Jurkat, Clone E6-1 (cell line): ENCODE results near the gene NTRK3. TPM values are rescaled to one million over a fixed set of nuclear protein-coding genes. Genes with fewer than 3 reads are reported as not detected.

ENCODE experiments used
- DNase-seq: peaks from one replicate; pipeline ENCODE4 v3.0.0-alpha.2; 2011; ENCODE audit warnings: low read depth, low spot score
- H3K4me3 ChIP-seq: 2 replicates; pipeline ENCODE4 v1.5.1; 2011; ENCODE audit warnings: mild to moderate bottlenecking, low read length, control low read depth, moderate library complexity
- polyA plus RNA-seq: library from polyadenylated mRNA; unstranded; fragments of >200 nt; gene quantifications from one replicate; pipeline ENCODE4 v1.2.1, GENCODE V29; 2012; ENCODE audit warnings: missing spikeins; ENCODE audit not compliant: insufficient read length, insufficient read depth

Gene NTRK3
- 15.1 TPM for polyA plus RNA-seq

- DNase-seq: peak; percentile 21
- peak within 1 kb of the TSS; percentile 51 for H3K4me3 ChIP-seq
Observed at GRCh38 chr15:88256279-88257230, at the start of gene NTRK3. NTRK3 (minus strand) TSS chr15:88256739; CDS start chr15:88256153, 586 bp downstream.

GRCh38 chr15:88303395-88303794 lies 46.9 kb upstream of the NTRK3 start:
- no peak overlapping the region for H3K4me3 ChIP-seq
- DNase-seq: no peak

- no peak overlapping the region for H3K4me3 ChIP-seq
- no peak for DNase-seq
Observed at GRCh38 chr15:88302373-88302772, 45.8 kb upstream of the NTRK3 start.

DNA sequence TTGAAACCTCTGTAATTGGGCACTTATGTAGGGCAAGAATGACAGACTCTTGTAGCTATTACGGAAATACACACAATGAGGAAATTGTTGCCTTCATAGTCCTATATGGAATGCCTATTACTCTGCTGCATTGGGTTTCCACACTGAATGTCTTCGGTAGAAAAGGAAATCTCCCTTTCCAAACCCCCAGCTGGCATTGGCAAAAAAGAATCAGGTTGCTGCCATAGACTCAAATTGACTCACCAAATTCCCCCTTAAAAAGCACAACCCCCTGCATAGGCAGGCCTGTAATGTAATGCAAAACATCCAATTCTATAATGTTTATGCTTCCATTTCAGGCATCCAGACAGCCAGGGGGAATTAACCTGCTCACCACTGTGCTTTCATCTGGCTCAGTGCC lies 44.8 kb upstream of the NTRK3 start:
- H3K4me3 ChIP-seq: no peak overlapping the region

DNA sequence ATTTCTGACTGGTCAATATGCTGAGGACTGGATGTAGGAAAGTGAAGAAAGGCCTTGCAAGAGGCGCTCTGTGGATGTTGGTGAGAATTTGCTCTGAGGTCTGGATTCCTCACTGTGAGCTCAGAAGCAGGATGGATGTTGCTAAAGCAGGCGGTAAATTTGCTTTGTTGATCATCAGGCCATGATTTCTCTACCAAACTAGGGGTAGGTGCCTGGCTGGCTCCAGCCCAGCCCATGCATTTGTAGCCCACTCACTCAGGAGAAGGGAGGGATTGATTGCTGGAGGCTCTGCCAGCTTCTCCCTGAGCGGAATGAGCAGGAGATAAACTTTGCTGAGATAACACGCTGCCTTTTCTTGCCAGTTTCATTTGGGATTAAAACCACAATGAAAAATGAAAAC lies 44.3 kb upstream of the NTRK3 start:
- DNase-seq: no peak
- H3K4me3 ChIP-seq: no peak overlapping the region

More for the DNA sequence above, 44.8 kb upstream of the NTRK3 start:
- no peak for DNase-seq

DNA sequence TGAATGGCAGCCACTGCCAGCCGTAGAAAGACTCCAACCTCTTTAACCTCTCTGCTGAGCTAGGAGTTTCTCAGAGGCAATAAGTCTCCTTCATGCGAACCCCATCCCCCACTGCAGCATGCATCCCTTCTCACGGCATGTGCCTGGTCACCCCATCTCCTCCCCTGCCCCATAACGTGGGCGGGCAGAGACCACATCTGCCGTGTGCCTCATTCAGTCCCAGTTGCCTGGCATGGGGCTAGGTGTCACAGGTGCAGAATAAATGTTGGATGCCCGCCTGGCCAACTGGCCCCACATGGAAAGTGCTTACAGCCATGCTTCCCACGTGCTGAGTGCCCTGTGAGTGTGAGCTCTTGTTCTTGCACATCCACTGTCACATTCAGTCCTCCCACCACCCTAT lies 43.5 kb upstream of the NTRK3 start:
- DNase-seq: no peak
- H3K4me3 ChIP-seq: no peak overlapping the region

DNA sequence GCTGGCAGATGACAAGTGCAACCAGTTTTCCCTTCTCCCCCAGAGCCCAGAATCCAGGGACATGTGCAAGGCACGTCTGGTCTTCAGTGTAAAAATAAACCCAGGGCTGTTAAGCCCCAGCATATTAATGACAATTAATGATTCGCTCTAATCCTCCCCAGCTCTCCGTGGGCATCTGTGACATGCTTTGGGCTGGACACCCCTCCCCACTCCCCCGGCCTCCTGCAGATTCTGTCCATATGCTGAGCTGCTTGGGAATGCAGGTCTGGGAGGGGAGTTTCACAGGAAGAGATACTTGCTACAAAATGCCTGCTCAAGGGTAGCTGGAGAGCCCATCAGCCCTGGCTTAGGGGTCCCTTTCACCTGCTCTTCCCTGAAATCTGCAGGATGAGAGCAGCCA lies 43.0 kb upstream of the NTRK3 start:
- DNase-seq: no peak
- no peak overlapping the region for H3K4me3 ChIP-seq

- no peak overlapping the region for H3K4me3 ChIP-seq
- DNase-seq: no peak
Observed at GRCh38 chr15:88288661-88289060, 32.1 kb upstream of the NTRK3 start.

DNA sequence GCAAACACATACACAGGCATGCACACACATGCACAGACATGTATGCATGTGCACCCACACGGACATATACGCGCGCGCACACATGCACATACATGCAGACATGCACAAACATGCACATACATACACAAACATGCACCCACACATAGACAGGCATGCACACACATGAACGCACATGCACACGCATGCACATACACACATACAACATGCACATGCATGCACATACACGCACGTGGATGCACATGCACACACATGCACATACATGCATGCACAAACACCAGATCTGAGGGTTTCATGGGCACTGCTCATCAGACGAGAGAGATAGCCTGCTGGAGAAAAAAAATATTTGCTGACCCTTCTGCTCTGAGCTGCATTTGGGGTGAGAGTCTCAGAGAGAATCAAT lies 31.7 kb upstream of the NTRK3 start:
- H3K4me3 ChIP-seq: no peak overlapping the region
- no peak for DNase-seq

- no peak overlapping the region for H3K4me3 ChIP-seq
- no peak for DNase-seq
Observed at GRCh38 chr15:88284318-88284998, 27.9 kb upstream of the NTRK3 start.

DNA sequence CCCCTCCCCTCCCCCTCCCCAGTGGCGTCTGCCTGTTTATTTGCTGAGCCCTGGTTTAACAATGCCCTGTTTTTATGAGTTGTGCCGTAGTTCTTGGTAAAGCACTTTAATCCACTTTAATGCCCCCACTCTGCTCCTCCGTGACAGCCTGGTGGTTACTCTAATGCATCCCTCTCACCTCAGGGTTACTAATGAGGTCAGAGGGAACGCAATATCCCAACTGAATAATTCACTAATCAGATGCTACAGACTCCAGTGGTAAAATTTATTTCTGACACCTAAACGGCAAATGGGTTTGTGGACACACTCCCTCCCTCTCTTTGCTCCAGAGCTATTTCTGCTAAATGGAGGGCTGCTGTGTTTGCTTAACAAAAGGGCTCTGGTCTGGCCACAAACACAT lies 26.1 kb upstream of the NTRK3 start:
- H3K4me3 ChIP-seq: no peak overlapping the region
- DNase-seq: no peak

DNA sequence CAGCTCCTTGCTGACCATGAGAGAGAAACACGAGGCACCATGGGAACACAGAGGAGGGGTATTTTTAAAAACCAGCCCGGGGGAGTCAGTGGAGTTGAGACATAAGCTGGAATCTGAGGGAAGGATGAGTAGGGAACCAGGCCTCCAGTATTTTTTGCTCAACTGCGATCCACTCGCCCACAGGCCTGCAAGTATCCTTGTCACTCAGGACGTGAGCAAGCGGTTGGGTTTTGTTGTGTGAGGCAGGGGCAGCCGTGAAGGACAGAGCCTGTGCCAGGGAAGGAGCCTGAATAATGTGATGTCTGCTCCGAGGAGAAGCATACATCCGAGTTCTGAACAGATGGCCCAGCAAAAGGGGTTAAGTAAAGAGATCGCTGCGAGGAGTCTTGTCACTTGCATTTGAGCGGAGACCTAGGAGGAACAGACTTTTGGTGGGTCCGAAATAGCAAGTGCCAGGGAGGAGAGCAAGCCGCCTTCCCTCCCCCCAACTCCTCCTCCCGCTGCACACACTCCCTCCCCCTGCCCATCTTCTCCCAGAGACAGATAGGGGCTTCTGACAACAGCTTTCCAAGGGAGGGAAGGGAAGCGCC lies 20.4 kb upstream of the NTRK3 start:
- DNase-seq: no peak
- no peak overlapping the region for H3K4me3 ChIP-seq

DNA sequence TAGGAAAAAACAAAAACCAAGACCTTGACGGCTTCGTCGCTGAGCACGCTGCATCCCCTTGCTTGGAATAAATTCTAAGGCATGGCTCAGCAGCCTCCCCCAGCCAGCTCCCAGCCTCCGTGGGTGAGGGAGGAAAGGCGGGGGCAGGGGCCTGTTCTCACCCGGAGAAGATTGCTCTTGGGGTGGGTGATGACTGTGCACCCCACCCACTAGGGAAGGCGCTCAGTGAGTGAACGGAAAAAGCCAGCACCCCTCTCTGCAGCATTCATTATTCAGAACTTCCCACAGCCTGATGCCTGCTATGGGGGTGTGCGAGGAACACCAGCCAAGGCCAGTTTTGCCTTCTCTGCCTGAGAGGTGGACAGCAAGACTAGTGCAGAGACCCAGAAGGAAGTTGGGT lies 19.3 kb upstream of the NTRK3 start:
- H3K4me3 ChIP-seq: no peak overlapping the region
- DNase-seq: no peak

- DNase-seq: peak; percentile 46
- no peak overlapping the region for H3K4me3 ChIP-seq
Observed at GRCh38 chr15:88274553-88275460, 18.3 kb upstream of the NTRK3 start.

- DNase-seq: no peak
- no peak overlapping the region for H3K4me3 ChIP-seq
Observed at GRCh38 chr15:88272421-88272820, 15.9 kb upstream of the NTRK3 start.

DNA sequence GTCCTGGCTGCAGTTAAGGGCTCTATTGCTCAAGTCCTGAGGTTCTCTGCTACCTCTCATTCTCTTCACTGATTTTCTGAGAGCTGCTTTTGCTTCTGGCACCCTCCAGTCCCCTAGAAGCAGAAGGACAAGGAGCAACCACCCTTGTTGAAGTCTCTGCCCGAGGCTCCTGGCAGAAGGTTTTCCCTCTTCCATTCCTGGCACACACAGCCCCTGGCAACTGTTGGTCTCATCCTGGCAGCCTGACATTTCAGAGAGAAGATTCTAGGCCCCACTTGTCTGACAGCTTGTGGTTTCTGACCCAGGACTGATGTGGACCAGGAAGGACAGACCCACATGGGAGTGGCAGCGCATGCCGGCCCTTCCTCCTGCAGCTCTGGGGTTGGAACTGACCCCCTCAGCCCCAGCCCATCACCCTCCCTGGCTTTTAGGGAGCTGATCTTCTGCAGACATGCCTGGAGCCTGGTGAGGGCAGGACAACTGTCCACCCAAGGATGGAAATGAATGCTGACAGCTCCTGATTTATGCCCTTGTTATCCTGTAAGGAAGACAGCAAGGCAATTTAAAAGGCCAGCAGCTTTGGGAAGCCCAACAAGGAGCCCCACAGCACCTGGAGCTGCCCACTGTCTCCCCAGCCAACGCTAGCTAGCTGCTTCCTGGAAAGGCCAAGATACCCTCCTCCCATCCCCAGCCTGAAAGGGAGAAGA lies 13.0 kb upstream of the NTRK3 start:
- H3K4me3 ChIP-seq: no peak overlapping the region
- no peak for DNase-seq

GRCh38 chr15:88267720-88268119 lies 11.2 kb upstream of the NTRK3 start:
- no peak for DNase-seq
- H3K4me3 ChIP-seq: no peak overlapping the region

DNA sequence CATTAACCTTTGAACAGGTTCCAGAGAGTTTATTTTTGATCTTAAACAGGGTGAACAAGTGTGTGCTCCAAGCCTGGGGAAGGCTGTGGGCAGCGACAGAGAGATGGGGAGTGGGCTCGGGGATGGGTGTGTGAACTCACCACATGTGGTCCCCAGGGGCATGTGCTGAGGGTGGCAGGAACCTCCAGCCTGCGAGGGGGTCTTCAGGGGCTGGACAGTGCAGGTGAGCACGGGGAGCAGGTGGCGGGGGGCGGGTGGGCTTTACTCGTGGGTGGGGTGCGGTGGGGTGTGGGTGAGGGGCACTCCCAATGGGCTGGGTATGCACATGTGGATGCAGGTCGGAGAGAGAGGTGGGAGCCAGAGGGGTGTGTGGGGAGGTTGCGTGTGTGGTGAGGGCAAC lies 9.6 kb upstream of the NTRK3 start:
- no peak for DNase-seq
- H3K4me3 ChIP-seq: no peak overlapping the region
